HL-60 (cell line): ENCODE results near the gene THUMPD3.

Experiments
- GABPA ChIP-seq: IDR thresholded peaks from 2 replicates; pipeline ENCODE4 v1.6.1; 2012; ENCODE audit warnings: low read depth
- POLR2AphosphoS5 ChIP-seq: IDR thresholded peaks from 2 replicates; pipeline ENCODE4 v1.6.1; 2012; ENCODE audit warnings: low read depth
- TF ChIP-seq, protein P1 (sequence below): IDR thresholded peaks from one replicate; pipeline ENCODE4 v1.5.1; 2011; ENCODE audit warnings: low read length, control low read depth, inconsistent platforms; ENCODE audit not compliant: insufficient read depth
- TF ChIP-seq, protein P2 (sequence below): IDR thresholded peaks from 2 replicates; pipeline ENCODE4 v1.6.1; 2012; ENCODE audit warnings: low read depth; ENCODE audit not compliant: insufficient replicate concordance

DNA sequence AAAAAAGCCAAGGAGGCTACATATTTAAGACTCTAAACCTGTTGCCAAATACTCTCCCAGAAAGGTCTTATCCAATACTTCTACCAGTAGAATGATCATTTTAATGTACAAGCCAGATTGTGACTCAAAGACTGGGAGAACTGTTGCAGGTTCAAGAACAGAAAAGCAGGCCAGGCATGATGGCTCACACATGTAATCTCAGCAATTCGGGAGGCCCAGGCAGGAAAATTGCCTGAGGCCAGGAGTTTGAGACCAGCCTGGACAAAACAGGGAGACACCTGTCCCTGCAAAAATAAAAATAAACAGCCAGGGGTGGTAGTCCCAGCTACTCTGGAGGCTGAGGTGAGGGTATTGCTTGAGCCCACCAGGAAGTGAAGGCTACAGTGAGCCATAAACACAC is 17.8 kb upstream of the THUMPD3 start:
- TF ChIP-seq, protein P1, sequence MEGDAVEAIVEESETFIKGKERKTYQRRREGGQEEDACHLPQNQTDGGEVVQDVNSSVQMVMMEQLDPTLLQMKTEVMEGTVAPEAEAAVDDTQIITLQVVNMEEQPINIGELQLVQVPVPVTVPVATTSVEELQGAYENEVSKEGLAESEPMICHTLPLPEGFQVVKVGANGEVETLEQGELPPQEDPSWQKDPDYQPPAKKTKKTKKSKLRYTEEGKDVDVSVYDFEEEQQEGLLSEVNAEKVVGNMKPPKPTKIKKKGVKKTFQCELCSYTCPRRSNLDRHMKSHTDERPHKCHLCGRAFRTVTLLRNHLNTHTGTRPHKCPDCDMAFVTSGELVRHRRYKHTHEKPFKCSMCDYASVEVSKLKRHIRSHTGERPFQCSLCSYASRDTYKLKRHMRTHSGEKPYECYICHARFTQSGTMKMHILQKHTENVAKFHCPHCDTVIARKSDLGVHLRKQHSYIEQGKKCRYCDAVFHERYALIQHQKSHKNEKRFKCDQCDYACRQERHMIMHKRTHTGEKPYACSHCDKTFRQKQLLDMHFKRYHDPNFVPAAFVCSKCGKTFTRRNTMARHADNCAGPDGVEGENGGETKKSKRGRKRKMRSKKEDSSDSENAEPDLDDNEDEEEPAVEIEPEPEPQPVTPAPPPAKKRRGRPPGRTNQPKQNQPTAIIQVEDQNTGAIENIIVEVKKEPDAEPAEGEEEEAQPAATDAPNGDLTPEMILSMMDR = no peak
- no peak for TF ChIP-seq POLR2AphosphoS5
- TF ChIP-seq, protein P2, sequence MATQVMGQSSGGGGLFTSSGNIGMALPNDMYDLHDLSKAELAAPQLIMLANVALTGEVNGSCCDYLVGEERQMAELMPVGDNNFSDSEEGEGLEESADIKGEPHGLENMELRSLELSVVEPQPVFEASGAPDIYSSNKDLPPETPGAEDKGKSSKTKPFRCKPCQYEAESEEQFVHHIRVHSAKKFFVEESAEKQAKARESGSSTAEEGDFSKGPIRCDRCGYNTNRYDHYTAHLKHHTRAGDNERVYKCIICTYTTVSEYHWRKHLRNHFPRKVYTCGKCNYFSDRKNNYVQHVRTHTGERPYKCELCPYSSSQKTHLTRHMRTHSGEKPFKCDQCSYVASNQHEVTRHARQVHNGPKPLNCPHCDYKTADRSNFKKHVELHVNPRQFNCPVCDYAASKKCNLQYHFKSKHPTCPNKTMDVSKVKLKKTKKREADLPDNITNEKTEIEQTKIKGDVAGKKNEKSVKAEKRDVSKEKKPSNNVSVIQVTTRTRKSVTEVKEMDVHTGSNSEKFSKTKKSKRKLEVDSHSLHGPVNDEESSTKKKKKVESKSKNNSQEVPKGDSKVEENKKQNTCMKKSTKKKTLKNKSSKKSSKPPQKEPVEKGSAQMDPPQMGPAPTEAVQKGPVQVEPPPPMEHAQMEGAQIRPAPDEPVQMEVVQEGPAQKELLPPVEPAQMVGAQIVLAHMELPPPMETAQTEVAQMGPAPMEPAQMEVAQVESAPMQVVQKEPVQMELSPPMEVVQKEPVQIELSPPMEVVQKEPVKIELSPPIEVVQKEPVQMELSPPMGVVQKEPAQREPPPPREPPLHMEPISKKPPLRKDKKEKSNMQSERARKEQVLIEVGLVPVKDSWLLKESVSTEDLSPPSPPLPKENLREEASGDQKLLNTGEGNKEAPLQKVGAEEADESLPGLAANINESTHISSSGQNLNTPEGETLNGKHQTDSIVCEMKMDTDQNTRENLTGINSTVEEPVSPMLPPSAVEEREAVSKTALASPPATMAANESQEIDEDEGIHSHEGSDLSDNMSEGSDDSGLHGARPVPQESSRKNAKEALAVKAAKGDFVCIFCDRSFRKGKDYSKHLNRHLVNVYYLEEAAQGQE = no peak
- TF ChIP-seq GABPA = no peak
